Measurements from ENCODE around the gene RPS28.

Gene RPS28

GRCh38 chr19:8367327-8368001, 46.2 kb downstream of the RPS28 start:
- Histone ChIP-seq H3K4me3 (ENCODE audit: low read depth in 1 of 2, low read length in 2 of 2) (peak overlapping the region; percentile 10 to 44), H3K9me3 (ENCODE audit: control insufficient read depth in 1 of 2, low read length in 2 of 2) (no peaks in the 10 kb centered on the region), H3K36me3 (ENCODE audit: control insufficient read depth in 1 of 2, insufficient read depth in 2 of 2, low read length in 2 of 2) (peaks cover 0 to 6% of the 10 kb centered on the region in 2 donors), H3K4me1 (ENCODE audit: control insufficient read depth in 1 of 2, insufficient read depth in 2 of 2, low read length in 2 of 2) (peaks cover 5 to 33% of the 10 kb centered on the region in 2 donors), H3K27ac (ENCODE audit: low read length) (peak overlapping the region; percentile 79), H3K27me3 (ENCODE audit: low read depth, low read length) (no peaks in the 10 kb centered on the region)

GRCh38 chr19:8370176-8371010, 49.1 kb downstream of the RPS28 start:
- H3K27ac ChIP-seq (ENCODE audit: low read length) = no peak overlapping the region
- no peaks in the 10 kb centered on the region for H3K9me3 ChIP-seq (ENCODE audit: control insufficient read depth in 1 of 2, low read length in 2 of 2)
- no peaks in the 10 kb centered on the region for H3K27me3 ChIP-seq (ENCODE audit: low read depth, low read length)
- H3K36me3 ChIP-seq (ENCODE audit: control insufficient read depth in 1 of 2, insufficient read depth in 2 of 2, low read length in 2 of 2) = peaks cover 8 to 19% of the 10 kb centered on the region in 2 donors
- H3K4me3 ChIP-seq (ENCODE audit: low read depth in 1 of 2, low read length in 2 of 2) = no peak overlapping the region
- H3K4me1 ChIP-seq (ENCODE audit: control insufficient read depth in 1 of 2, insufficient read depth in 2 of 2, low read length in 2 of 2) = peaks cover 0 to 33% of the 10 kb centered on the region in 2 donors

GRCh38 chr19:8371011-8371804, 49.9 kb downstream of the RPS28 start:
- H3K4me3 ChIP-seq (ENCODE audit: low read depth in 1 of 2, low read length in 2 of 2) = no peak overlapping the region

More at GRCh38 chr19:8371011-8371804, 49.9 kb downstream of the RPS28 start:
- peaks cover 8 to 21% of the 10 kb centered on the region in 2 donors for H3K36me3 ChIP-seq (ENCODE audit: control insufficient read depth in 1 of 2, insufficient read depth in 2 of 2, low read length in 2 of 2)
- peaks cover 0 to 26% of the 10 kb centered on the region in 2 donors for H3K4me1 ChIP-seq (ENCODE audit: control insufficient read depth in 1 of 2, insufficient read depth in 2 of 2, low read length in 2 of 2)
- H3K9me3 ChIP-seq (ENCODE audit: control insufficient read depth in 1 of 2, low read length in 2 of 2) = no peaks in the 10 kb centered on the region
- H3K27me3 ChIP-seq (ENCODE audit: low read depth, low read length) = no peaks in the 10 kb centered on the region
- no peak overlapping the region for H3K27ac ChIP-seq (ENCODE audit: low read length)
